ENCODE results near the gene HNRNPA1. TPM values are rescaled to one million over a fixed set of nuclear protein-coding genes. Genes with fewer than 3 reads are reported as not detected.
"Not testable (repeated sequence)": the region's sequence is repeated elsewhere in the genome, so short reads cannot be mapped to it uniquely, and the experiment has no call there.

HNRNPA1 gene
- total RNA-seq (2014; rRNA removed; shearing (Covaris generic)), result 499 and 609 TPM in 2 replicates

DNA sequence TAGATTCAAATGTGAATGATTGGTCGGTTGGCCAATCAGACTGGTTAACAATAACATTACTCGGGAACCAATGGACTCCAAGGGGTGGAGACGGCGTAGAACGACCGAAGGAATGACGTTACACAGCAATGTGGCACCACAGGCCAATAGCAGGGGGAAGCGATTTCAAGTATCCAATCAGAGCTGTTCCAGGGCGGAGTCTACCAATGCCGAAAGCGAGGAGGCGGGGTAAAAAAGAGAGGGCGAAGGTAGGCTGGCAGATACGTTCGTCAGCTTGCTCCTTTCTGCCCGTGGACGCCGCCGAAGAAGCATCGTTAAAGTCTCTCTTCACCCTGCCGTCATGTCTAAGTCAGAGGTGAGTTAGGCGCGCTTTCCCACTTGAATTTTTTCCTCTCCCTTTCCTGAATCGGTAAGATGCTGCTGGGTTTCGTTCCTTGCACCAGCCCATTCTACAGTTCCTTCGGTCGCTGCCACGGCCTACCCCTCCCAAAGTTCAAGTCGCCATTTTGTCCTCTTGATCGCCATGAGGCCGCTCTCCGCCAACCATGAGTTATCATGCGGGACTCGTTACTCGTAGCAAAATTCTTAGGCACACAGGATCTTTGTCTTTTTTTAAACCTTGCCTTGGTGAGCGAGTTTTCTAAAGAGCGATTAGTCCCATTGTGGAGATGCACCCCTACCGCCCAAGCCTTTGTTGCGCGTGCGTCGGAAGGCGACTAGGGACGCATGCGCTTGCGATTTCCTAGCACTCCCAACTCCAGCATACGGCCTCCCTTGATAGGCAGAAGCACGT is at the start of gene HNRNPA1:
HNRNPA1 (plus strand) TSS at position 259 of the 793 bp plus-strand sequence; CDS start at position 341, 82 bp downstream.
- DNase-seq (ENCODE audit: low read depth), result peak; percentile 100

- DNase-seq (ENCODE audit: low read depth), result not testable (repeated sequence)
Observed at GRCh38 chr12:54231269-54231668, 49.3 kb upstream of the HNRNPA1 start.

DNA sequence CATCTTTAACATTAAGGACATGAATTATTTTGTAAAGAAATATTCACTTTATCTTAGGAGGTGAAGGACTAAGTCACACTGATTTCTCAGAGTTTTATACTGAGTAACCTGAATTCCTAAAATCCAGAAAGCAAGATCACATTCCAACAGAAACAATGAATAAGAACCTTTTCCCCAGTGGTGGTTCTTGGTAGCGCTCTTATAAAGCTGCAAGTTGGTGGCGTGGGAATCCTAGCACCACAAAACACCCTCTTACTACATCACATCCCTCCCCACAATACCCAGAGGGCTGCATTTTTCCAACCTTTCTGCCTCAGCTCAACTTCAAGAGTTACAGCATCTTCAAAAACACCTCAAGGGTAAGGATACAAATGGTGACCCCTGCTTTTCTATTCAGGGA is 47.7 kb upstream of the HNRNPA1 start:
- peak; percentile 66 for DNase-seq (ENCODE audit: low read depth)

- no peak for DNase-seq (ENCODE audit: low read depth)
Observed at GRCh38 chr12:54238531-54238930, 42.0 kb upstream of the HNRNPA1 start.

- no peak for DNase-seq (ENCODE audit: low read depth)
Observed at GRCh38 chr12:54239620-54240019, 40.9 kb upstream of the HNRNPA1 start.

DNA sequence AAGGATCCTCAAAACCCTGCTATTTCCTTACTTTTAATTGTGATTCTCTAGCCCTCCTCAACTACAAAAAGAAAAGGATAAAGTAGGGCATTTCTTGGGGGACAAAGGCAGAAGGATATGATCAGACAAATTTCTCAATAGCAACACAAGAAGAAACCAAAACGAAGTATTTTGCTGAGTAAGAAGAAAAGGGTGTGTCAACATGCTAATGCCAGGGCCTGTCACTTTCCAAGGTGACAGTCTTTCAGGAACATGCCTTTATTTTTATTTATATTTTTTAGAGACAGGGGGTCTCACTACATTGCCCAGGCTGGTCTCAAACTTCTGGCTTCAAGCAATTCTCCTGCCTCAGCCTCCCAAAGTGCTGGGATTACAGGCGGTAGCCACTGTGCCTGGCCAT is 40.4 kb upstream of the HNRNPA1 start:
- DNase-seq (ENCODE audit: low read depth), result no peak

- DNase-seq (ENCODE audit: low read depth), result no peak
Observed at GRCh38 chr12:54240971-54241588, 39.4 kb upstream of the HNRNPA1 start.

- DNase-seq (ENCODE audit: low read depth), result no peak
Observed at GRCh38 chr12:54246011-54246641, 34.4 kb upstream of the HNRNPA1 start.

DNA sequence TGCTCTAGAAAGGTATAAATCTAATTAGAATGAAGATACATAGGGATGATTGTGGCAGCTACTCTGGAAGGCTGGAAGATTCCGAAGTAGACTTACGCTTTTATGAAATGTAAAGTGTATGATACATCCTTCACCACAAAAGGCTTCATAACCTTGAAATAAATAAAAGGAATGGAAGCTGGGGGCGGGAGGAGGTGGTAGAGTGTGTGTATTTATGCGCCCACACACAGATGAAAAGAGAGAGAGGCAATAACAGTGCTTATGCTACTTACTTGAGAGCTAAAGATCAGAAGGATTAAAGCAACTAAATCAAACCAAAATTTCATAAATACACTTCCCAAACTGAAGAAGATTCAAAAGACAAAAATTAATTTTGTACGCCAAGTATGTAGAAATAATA is 31.0 kb upstream of the HNRNPA1 start:
- no peak for DNase-seq (ENCODE audit: low read depth)

DNA sequence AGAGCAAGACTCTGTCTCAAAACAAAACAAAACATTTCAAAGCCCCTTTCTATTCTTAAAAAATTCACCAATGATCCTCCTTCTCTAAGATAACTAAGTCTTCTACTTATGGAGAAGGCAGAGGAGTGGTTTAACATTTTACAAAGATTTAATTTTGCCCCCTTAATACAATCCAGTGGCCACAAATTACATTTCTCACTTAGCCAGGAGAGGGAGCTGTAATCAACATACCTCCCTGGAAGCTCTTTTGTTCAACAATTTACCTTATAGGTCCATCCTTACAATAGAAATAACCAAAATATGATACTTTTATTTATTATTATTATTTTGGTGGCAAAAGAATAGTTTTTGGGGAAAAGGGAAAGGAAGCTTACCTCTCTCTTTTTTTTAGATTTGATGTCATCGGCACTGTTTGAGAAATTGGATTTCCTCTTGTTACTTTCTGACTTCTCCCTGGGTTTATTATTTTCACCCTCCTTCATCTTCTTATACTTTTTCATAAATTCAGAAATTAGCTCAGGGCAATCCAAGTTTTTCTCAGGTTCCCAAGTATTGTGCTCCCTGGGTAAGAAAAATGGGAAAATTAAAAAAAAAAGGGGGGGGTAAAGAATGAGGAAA is 28.8 kb upstream of the HNRNPA1 start:
- DNase-seq (ENCODE audit: low read depth), result peak; percentile 29

DNA sequence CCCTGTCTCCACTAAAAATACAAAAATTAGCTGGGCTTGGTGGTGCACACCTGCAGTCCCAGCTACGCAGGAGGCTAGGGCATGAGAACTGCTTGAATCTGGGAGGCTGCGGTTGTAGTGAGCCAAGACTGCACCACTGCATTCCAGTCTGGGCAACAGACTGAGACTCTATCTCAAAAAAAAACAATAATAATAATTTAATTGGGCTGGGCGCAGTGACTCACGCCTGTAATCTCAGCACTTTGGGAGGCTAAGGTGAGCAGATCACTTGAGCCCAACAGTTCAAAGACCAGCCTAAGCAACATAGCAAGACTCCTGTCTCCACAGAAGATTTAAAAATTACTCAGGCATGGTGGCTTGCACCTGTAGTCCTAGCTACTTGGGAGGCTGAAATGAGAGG is 27.3 kb upstream of the HNRNPA1 start:
- peak; percentile 57 for DNase-seq (ENCODE audit: low read depth)

DNA sequence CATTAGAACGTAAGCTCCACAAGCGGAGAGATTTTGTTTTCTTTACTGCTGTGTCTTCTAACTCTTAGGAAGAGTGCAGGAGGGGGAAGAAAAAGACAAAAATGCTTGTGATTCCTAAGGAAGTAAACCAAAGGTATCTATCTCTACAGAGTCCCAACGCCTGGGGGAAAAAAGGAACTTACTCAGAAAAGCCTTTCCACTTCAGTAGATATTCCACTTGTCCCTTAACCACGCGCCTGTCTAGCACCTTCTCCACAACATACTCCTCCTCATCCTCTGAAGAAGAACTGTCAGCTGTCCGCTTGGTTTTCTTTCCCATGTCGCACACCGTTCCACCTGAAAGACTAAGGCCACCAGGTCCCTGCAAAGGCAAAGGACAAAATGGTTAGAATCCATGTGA is 23.2 kb upstream of the HNRNPA1 start:
- DNase-seq (ENCODE audit: low read depth), result no peak

- DNase-seq (ENCODE audit: low read depth), result peak; percentile 64
Observed at GRCh38 chr12:54258201-54258681, 22.3 kb upstream of the HNRNPA1 start.

DNA sequence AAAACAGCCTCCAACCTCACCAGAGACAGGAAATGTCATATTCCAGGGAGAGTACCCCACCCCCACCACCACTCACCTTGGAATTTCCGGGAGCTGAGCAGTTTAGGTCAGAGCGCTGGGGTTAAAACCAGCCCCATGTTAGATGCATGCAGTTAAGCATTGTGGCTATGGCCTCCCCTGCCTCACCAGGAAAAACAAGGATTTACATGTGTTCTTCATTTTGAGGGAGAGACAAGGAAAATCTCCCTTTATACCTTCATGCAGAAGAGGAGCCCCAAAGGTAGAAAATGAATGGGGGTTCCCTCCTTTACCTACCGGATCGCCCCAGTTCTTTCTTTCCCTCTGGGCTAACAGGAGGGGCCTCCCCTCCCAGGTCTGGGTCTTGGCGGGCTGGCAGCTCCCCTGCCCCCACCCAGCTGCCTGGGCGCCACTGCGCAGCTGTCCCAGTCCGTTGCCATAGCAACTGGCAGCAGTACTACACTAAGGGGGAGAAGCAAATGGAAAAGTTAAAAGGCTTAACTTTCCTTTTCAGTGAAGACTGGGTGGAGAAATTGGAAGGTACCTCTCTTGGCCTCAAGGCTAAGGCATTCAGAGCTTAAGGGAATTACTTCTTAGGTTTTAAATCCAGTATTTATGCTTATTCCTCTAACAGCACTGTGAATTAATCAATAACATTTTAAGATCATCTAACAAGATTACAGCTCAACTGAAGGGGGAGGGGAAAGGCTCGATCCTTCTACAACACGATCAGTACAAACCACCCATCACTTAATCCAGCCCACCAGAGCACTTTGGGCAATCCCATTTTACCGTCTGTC is 21.1 kb upstream of the HNRNPA1 start:
- peak; percentile 94 for DNase-seq (ENCODE audit: low read depth)

DNA sequence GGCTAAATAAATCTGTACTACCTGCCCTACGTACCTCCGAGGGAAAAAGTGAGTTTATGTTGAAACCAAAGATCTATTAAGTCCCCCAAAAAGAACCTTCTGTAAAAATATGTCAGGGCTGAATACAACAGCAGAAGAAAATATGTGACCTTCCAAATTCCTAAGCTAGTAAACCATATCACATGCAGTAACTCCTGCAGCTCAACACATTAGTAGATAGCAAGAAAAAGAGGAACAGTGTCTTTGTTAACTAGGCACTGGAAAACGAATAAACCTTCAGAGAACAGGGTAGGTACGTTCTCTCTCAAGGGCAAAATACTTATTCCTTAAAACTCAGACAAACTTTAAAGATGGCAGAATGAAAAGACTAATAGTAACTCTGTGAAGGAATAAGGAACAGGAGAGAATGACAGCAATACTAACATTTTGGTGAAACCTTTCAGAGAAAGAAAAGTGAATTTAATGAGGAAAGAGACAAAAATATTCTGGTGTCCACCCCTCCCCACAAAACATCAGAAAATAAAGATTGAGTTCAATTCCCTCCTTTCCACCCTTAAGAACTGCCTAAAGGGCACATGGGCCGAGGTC is 18.6 kb upstream of the HNRNPA1 start:
- DNase-seq (ENCODE audit: low read depth), result no peak

- DNase-seq (ENCODE audit: low read depth), result peak; percentile 51
Observed at GRCh38 chr12:54262403-54262925, 18.1 kb upstream of the HNRNPA1 start.

GRCh38 chr12:54265364-54265812 is 15.1 kb upstream of the HNRNPA1 start:
- DNase-seq (ENCODE audit: low read depth), result no peak

- DNase-seq (ENCODE audit: low read depth), result no peak
Observed at GRCh38 chr12:54266852-54267251, 13.7 kb upstream of the HNRNPA1 start.

- no peak for DNase-seq (ENCODE audit: low read depth)
Observed at GRCh38 chr12:54270345-54270744, 10.2 kb upstream of the HNRNPA1 start.

- DNase-seq (ENCODE audit: low read depth), result no peak
Observed at GRCh38 chr12:54272214-54272613, 8.3 kb upstream of the HNRNPA1 start.

DNA sequence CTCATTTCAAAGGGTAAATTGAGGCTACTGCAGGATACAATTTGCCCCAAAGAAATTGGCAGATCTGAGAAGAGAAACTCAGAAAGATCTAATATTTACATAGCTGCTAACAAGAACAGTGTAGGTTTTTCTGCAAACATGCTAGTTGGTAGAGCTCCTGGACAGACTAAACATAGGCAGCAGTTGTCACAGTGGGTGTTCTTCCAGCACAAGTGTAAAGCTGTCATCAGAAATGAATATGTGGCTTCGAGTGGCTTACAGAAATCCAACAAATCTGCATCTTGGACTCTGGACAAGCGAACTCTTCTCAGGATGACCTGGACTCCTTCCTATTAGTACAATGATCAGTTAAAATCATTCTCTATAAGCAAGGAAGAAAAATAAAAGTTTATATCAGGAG is 6.5 kb upstream of the HNRNPA1 start:
- no peak for DNase-seq (ENCODE audit: low read depth)

Measured in Daoy (cell line).